HG03159 (cell line): ENCODE measurements around the gene FARP2.

Experiments used
- ATAC-seq: cut with Tn5 transposase; IDR thresholded peaks from one replicate; pipeline ENCODE4 v1.9.1; 2021; ENCODE audit warnings: mild to moderate bottlenecking, moderate library complexity; ENCODE audit not compliant: unreplicated experiment

FARP2 gene

GRCh38 chr2:241321886-241322285 is 34.2 kb upstream of the FARP2 start:
- ATAC-seq, result no peak

DNA sequence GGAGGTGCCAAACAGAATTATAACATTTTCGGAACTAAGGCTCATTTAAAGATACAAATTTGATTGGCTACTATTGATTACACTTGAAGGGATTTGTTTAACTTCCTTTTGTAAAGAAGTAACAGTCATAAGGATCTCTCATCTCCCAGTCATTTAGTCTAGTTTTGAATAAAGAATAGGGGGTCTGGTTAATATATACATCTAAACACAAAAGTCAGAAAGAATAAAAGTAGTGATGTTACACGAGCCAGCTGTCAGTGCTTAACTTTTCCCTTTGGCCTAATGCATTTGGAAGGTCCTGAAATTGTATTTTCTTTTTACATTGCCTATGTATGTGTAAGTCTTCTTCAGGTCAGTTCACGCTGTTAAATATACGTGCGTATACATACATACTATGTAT is 32.3 kb upstream of the FARP2 start:
- no peak for ATAC-seq

- no peak for ATAC-seq
Observed at GRCh38 chr2:241324775-241325174, 31.3 kb upstream of the FARP2 start.

GRCh38 chr2:241325257-241325656 is 30.8 kb upstream of the FARP2 start:
- no peak for ATAC-seq

DNA sequence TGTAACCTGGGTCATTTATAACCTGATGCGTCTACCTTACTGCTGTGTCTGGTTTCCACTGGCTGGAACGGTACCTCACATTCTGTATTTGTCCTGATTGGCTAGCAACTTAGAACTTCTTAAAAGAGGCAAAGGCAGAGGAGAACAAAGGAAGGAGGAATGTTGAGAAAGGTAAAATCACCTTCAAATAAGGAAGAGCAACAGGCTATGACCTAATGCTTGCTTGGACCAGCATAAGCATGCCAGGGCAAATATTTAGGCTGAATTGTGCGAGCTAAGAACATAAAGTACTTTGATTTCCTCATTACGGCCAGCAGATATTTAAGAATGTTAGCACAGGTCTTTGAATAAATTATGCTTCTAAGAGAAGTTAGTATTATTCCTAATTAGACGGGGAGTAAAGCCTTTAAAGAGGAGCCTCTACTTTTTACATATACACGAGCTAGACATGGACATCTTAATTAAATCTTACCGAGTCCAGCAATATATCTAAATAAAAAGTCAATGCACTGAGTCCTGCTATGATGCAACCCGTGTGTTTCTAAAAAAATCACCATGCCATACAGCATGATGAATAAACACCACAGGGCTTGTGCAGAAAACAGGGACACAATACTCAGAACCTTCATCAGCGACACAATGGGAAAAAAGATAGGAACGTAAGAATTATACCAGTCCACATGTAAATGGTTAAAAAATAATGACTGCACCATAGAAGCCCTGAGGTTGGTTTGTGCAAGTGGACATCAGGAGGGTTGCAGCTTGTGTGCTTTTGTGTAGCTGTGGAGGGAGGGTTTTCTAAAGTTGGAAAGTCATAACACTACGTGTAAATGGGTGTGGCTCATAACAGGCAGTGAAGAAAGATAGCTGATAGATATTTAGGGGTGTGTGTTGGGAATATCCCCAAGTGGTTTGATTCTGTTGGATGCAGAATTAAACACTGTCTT is 26.1 kb upstream of the FARP2 start:
- ATAC-seq, result no peak

DNA sequence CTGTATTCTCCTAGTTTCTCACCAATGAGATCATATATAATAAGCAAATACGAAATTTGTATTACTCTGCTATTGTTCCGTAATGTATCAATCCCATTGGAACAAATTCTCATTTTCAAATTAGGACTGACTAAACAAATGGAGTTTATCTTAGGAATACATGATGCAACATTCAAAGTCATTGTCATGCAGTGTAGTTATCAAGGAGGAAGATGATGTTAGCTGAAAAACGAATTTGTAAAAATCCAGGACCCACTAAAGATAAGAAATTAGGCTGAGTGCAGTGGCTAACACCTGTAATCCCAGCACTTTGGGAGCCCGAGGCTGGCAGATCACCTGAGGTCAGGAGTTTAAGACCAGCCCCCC is 25.5 kb upstream of the FARP2 start:
- no peak for ATAC-seq

DNA sequence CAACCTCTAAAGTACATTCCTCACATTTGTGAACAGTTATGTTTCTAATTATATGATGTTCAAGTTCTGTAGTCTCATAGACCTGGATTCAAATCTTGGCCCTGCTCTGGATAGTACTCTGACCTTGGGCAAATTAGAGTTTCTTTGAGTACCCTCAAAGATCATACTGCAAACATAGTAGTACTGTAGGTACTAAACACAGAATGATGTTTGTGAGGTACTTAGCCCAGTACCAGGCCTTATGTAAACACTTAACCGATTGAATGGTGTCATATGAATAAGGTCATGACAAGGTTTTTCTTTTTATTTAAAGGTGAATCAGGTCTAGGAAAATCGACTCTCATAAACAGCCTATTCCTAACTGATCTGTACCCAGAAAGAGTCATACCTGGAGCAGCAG is 21.3 kb upstream of the FARP2 start:
- no peak for ATAC-seq

DNA sequence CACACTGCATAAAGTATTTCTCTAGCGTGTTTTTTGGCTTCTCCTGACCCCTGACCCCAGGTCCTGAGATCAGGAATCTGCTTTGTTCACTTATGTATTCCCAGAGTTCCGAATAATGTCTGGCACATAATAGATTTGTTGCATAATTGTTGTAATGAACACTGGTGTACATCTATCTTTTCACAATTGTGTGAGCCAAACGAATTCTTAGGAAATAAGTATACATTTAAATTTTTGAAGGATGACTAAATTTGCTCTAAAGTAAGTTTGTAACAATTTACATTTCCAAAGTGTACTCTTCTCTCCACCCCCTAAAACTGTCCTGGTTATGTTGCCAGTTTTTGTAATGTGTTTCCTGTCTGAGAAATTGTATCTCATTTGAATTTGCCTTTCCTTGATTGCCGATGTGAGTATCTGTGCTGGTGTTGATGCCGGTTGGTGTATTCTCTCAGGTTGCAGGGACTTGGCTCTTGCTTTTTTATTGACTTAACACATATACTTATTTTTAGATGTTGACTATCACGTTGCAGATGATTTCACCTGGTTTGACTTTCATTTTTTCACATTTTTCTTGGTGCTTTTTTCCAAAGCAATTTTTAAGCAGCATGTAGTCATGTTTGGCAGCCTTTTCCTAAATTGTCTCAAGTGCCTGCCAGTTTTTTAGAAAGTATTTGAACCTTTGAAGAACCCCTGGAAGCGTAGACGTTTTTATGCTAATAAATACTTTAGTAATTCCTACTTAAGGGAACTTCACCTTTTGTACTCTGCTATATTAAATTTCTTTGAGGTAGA is 16.1 kb upstream of the FARP2 start:
- ATAC-seq, result no peak

- no peak for ATAC-seq
Observed at GRCh38 chr2:241340631-241341163, 15.4 kb upstream of the FARP2 start.

GRCh38 chr2:241344925-241345651 is 11.0 kb upstream of the FARP2 start:
- no peak for ATAC-seq

DNA sequence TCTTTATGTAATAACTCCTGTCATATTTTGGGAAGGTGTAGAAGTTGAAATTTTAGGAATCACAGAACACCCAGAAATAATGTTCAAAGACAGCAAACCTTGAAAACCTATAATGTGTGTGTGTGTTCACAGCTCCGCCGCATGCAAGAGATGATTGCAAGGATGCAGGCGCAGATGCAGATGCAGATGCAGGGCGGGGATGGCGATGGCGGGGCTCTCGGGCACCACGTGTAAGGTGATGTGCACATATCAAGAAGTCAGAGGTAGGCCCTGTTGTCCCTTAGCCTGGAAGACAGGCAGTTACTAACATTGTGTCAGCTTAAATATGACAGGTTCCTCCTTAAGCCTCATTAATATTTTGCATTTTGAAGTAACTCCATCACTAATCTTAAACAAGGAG is 6.1 kb upstream of the FARP2 start:
- ATAC-seq, result no peak

DNA sequence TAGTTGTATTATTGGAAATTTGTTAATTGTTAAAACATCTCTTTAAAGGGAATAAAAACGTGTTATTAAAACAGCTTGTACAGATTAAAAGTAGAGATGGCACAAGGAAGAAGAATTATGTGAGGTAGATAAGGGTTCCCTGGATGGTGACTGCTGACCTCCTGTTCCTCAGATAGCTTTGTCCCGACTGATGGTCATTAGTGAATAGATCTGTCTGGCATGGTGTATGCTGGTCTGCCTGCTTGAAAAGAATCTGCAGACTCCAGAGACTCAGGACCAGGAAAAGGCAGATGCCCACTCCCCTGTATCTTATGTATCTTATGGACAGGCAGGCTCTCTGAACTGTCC is 5.6 kb upstream of the FARP2 start:
- no peak for ATAC-seq

- no peak for ATAC-seq
Observed at GRCh38 chr2:241350878-241351639, 5.0 kb upstream of the FARP2 start.

- ATAC-seq, result no peak
Observed at GRCh38 chr2:241351640-241352031, 4.4 kb upstream of the FARP2 start.

DNA sequence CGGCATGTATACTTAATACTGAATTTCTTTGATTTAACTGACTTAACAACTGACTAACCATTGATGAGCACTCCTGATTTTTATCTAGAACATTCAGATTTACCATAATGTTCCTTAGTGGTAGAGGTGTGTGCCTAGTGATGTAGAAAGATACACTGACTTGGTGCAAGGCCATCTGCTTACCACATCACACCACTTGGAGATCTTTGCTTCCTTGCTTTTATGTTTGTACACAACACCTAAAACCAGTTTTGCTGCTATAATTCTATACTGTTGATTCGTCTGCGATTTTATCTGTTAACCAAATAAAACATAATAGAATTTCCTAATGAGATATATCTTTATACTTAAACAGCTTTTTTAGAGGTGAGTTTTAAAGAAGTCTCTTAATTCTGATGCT is 3.9 kb upstream of the FARP2 start:
- ATAC-seq, result no peak

- peak; percentile 23 for ATAC-seq
Observed at GRCh38 chr2:241354668-241355658, 1.1 kb upstream of the FARP2 start.

GRCh38 chr2:241356871-241357260 is 781 bp downstream of the FARP2 start:
- ATAC-seq, result no peak

DNA sequence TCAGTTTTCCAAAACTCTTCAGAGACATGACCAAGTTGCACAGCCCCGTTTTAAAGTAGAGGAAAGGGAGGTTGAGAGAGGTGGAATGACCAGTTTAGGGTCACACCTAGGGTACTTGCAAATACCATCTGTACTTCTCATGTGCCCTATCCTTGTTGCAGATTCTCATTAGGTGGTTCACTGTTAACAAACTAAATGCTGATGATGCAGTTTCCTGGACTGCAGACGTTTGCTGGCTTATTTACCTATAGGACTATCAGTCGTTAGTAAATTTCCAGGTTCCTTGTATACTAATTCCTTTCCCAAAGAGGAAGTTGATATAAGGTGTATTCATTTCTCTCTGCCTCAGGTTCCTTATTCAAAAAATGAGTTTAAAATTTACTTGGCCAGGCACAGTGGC is 1.4 kb downstream of the FARP2 start:
- ATAC-seq, result no peak

GRCh38 chr2:241358470-241358869 is 2.4 kb downstream of the FARP2 start:
- ATAC-seq, result peak; percentile 39
